CD4-positive, alpha-beta T cell treated with Interleukin-4 for 1 hour (primary cell): ENCODE data around the gene ANKS4B.
"Not testable (repeated sequence)": the region's sequence is repeated elsewhere in the genome, so short reads cannot be mapped to it uniquely, and the experiment has no call there.

ENCODE experiments used
- DNase-seq, 2 donors: peaks; one replicate each; pipeline ENCODE4 v3.0.0-alpha.2; 2020 to 2022

ANKS4B gene, protein sequence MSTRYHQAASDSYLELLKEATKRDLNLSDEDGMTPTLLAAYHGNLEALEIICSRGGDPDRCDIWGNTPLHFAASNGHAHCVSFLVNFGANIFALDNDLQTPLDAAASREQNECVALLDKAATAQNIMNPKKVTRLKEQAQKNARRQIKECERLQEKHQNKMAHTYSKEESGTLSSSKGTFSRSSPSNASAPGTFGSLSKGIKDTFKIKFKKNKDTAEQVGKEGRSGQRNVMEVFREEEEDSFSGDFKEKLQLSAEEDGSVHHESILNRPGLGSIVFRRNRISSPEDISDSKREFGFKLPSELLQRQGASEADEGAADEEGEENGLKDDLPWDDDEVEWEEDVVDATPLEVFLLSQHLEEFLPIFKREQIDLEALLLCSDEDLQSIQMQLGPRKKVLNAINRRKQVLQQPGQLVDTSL

GRCh38 chr16:21233521-21234150, at the start of gene ANKS4B:
Gene ANKS4B, plus strand, starts transcription at chr16:21233699. Its CDS starts 39 bp downstream, at chr16:21233738.
- no peak for DNase-seq

DNA sequence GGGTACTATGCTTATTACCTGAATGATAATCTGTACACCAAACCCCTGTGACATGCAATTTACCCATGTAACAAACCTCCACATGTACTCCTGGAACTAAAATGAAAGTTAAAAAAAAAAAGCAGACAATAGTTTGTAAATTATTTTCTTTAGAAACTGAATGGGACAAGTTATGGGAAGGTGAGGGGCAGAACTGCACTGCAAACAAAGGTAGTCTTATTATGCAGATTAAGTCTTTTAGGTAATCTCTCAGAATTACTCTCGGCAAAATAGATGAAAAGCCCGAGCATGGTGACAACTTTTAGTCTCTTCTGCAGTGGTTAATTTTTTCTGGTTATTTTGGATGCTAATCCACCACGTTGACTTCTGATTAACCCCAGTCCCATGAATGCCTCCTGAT, 49.5 kb upstream of the ANKS4B start:
- DNase-seq: no peak

DNA sequence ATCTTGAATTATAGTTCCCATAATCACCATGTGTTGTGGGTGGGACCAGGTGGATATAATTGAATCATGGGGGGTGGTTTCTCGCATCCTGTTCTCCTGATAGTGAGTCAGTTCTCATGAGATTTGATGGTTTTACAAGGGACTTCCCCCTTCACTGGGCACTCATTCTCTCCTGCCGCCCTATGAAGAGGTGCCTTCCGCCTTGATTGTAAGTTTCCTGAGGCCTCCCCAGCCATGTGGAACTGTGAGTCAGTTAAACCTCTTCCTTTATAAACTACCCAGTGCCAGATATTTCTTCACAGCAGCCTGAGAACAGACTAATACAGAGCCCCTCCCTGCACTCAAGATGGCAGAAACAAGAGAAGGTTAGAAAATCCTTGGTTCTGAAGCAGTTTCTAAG, 48.7 kb upstream of the ANKS4B start:
- DNase-seq: no peak

GRCh38 chr16:21185659-21186325, 47.7 kb upstream of the ANKS4B start:
- no peak for DNase-seq

GRCh38 chr16:21186326-21186691, 47.2 kb upstream of the ANKS4B start:
- DNase-seq: no peak

GRCh38 chr16:21189311-21189710, 44.2 kb upstream of the ANKS4B start:
- DNase-seq: no peak

DNA sequence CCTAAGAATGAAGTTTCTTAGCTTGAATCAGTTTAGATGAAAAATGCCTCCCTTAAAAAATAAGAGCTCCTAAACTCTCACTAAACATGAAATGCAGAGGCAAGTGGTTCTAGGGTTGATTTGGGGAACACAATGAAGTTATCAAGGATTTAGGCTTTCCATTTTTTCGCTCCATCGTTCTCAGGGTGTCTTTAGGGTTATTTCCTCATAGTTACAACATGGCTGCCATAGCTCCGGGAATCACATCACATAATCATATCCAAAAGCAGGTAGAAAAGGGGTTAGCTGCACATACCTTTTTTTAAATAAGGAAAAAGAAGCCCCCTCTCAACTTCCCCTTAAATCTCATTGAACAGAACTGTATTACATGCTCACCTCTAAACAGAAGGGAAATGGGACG, 43.5 kb upstream of the ANKS4B start:
- DNase-seq: no peak

DNA sequence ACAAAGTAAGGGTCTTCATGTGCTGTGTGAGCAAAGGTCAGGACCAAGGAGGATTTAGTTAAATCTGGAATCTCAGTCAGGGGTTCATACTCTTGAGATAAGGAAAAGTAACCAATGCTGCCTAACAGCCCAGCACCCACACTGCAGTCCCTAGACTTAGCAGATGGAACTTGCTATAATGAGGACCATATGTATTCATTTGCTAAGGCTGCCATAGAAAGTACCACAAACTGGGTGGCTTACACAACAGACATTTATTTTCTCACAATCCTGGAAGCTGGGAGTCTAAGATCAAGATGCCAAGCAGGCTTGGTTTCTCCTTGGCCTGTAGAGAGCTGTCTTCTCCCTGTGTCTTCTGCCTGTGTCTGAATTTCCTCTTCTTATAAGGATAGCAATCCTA, 42.9 kb upstream of the ANKS4B start:
- DNase-seq: no peak

DNA sequence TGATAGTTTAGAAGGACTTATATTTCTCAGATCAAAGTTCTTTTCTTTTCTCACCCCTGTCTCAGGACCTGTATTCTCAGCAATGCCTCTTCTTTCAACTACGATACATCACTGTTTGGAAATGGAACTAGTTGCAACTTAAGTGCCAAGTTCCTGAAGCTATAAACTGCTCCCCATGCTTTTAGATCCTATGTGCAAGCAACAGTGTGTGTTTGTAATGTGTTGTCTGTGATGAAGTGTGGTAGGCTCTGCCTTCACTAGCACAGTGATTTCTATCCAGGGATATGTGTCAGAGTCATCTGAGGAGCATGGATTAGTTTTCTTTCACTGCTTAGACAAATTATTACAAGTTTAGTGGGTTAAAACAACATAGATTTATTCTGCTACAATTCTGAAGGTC, 40.5 kb upstream of the ANKS4B start:
- no peak for DNase-seq

DNA sequence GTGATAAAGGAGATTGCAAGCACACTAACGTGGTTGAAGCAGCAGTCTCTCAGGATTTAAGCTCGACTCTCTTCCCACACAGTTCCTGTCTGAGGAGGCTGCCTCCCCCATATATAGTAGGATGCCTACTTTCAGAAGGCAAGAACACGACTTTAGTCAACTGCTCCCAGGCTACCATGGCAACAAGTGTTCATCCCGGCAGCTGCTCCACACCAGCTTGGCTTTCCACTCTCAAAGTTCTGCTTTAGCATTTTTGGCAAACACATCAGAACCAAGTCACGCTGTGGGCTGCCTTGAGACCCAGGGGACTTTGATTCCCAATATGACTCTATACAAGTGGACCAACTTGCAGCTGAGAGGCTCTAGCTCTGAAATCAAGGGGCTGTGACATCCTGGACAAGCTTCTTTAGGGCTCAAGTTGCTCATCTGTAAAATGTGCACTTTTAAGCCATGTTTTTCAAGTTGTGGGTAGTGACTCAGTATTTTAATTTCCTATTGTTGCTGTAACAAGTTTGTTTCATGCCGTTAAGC, 38.7 kb upstream of the ANKS4B start:
- no peak for DNase-seq

GRCh38 chr16:21195330-21195729, 38.2 kb upstream of the ANKS4B start:
- not testable (repeated sequence) for DNase-seq

GRCh38 chr16:21197112-21197511, 36.4 kb upstream of the ANKS4B start:
- no peak for DNase-seq

DNA sequence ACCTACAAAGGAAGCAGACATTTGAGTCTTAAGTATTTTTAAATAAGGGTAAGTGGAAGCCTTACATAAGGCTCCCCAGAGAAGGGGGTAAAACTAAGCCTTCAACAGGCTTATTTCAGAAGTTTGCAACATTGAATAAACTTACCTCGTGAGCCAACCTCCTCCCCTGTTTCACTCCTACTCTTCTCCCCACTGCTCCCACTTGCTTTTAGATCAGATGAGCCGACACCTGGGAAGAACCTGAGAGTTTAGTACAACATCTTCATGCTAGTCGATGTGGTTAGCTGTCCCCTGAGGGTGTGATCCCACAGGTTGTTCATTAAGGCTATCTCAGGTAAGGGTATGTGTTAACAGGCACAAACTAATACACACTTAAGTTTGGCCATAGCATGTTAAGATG, 35.9 kb upstream of the ANKS4B start:
- DNase-seq: no peak

- no peak for DNase-seq
These were observed 33.8 kb upstream of the ANKS4B start for GRCh38 chr16:21199607-21200218.

- no peak for DNase-seq
These were observed 30.2 kb upstream of the ANKS4B start for GRCh38 chr16:21203155-21203797.

GRCh38 chr16:21205303-21205702, 28.2 kb upstream of the ANKS4B start:
- DNase-seq: no peak

GRCh38 chr16:21206550-21206949, 26.9 kb upstream of the ANKS4B start:
- DNase-seq: no peak

DNA sequence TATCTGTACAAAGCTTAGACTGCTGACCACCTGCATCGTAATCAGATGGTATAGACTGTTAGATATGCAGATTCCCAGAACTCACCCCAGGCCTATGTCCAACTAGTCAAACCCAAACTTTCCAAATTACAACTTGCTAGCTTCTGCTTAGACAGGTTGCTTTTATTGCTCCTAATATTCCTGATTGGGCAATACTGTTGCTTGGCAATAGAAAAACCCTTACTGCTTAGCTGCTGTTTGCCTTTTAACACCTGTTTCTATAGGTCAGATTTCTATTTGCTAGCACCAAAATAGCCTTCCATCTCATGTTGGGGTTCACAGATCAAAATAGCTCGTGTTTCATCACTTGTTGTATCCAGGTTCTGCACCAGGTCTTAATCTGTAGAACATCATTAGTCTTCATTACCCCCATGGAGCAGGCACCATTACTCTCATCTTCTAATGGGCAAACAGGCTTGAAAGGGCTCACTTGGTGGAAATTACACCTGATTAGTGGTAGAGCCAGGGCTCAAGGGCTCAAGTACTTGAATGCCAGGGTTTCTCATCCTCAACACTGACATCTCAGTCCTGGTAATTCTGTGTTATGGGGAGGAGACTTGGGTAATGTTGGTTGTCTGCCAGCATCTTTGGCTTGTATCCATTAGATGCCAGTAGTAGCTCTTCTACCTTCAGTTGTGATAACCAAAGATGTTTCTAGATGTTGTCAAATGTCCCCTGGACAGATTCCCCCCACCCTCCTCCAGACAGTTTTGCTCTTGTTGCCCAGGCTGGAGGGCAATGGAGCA, 24.9 kb upstream of the ANKS4B start:
- no peak for DNase-seq

DNA sequence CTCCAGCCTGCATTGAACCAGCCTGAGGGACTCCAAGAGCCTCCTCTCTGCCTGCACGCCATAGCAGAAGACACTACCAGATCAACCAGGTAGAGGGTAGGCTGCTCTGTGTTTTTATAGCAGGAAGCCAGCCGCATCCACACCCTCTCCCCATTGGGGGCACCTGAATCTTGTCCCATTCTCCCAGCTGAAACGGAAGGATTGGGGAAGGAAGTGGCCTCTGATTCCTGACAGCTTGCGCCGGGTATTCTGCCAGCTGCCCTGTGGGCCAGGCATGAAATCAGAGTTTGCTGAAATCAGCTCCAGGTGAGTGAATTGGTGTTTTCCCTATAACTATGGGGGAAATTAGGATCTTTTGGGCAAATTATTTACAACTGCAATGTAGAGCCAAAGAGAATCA, 22.0 kb upstream of the ANKS4B start, which contains the start of gene ZP2:
Gene ZP2, minus strand, starts transcription at position 89 of the 400 bp plus-strand sequence. Its CDS starts 27 bp downstream, at position 62.
- no peak for DNase-seq

- no peak for DNase-seq
These were observed 19.4 kb upstream of the ANKS4B start for GRCh38 chr16:21214086-21214485.

- no peak for DNase-seq
These were observed 16.4 kb upstream of the ANKS4B start for GRCh38 chr16:21217121-21217520.

- DNase-seq: no peak
These were observed 15.3 kb upstream of the ANKS4B start for GRCh38 chr16:21218153-21218552.
